C1 segment of cervical spinal cord (tissue), 14 donors: ENCODE results near the gene ZNF750.

Experiments used
- DNase-seq, 14 donors: peaks; one replicate each; lab custom pipeline; 2025; lab: John Stamatoyannopoulos, UW

ZNF750 gene

DNA sequence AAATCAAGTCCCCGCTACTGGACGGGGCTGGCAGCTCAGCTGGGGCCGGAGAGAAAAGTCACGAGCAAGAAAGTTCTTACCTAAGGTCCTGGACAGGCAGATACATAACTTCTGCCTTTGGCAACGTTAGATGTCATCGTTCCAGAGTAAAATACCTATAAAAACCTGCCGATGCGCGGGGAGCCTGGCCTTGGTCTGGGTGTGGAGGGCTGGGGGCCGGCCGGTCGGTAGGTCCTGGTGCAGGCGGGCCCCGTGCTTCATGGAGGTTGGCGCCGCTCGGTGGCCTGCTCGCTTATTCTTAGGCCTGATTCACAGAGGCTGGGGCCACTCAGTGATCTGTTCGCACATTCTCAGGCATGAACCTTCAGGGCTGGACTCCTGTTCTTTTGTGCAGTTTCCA is 33.7 kb upstream of the ZNF750 start:
- no peak for DNase-seq

DNA sequence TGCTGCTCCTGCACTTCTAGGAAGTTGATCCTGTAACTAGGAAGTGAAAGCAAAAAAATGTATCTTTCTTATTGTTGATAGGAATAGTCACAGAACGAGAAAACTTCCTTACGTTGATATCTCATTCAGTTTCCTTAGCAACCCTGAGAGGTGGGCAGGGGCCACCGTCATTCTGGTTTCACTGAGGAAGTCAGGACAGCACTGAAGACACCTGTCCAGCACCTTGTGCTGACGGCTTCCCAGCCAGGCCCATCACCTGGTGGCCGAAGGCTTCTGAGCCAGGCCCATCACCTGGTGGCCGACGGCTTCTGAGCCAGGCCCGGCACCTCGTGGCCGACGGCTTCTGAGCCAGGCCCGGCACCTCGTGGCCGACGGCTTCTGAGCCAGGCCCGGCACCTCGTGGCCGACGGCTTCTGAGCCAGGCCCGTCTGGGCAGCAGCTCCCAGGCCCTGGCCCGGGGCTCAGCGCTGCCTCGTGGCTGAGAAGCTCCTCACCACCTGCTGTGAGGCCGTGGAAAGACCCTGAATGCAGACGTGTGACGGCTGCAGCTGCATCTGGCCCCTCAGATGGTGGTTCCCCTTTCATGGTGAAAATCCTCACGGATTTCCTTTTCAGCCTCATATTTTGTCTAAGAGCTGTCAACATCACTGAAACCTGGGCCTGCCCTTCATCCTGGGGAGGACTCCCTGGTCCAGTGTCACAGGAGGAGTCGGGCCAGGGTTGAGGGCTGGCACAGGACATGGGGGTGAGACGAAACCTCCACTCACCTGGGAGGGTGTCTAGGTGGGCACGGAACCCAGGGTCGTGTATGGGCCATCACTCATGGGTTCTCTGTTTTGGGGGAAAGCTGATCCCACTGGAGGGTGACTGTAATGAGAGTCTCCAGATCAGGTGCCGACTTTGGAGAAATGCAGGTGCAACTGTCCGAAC is 33.0 kb upstream of the ZNF750 start:
- no peak for DNase-seq

DNA sequence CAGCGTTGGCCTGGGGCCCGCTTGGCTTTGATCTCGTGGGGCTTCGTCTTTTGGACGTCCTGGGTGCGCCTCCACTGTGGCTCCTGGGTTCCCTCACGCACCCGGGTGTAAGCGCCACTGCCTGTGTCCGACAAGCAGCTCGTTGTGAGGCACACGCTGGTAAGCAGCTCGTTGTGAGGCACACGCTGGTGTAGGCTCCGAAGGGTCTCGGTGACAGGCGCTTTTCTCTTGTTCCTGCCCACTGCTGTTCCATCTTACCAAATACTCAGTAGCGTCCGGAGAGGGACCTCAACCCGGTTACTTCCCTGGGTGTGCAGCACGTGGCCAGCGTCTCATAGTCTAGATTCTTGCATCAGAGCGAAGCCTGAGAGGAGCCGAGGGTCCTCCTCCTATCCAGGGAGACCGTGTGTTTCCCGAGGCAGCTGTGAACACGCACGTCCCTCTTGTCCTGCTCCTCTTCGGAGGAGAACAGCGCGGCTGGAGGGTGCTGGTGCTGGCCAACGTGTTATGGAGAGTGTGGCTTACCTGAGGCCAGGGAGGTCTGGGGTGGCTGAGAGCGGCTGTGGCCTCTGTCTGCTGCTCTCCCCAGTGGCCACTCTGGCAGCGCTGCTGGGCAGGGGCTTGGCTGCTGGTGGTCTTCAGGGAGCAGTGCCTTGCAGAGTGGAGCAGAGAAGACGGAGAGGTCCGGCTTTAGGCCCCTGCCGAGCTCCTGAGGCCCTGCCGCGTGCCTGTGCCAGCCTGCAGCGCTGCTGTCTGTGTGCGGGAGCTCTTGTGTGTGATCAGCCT is 32.1 kb upstream of the ZNF750 start:
- DNase-seq = no peak

DNA sequence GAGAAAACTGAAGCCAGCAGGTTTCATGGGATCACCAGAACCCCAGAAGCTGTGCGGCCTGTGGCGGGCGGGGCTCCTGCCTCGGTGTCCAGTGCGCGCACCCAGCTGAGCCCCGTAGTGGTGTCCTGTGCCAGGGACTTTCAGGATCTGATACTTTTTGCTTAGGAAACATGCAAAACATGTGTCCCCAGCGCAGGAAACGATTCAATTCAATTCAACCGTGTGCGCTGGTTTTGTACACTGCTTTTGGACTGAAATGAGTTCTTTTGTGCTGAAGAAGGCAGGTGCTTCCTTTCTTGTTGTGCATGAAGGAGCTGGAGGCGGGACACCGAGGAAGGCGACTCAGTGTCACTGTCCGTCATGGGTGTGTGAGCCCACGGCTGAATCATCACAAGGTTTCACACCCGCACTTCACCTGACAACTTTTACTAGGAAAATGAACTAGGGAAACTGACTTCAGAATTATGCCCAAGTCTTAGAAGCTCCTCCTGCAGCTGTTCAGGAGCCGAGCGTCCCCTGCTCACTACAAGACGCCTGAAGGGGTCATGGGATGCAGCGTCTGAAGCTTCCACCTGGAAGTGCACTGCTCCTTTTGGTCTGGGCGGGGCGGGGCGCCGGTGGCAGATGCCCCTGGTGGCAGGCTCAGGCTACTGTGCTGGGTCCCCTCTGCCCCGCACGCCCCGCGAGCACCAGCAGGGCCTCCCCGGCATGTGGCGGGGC is 31.4 kb upstream of the ZNF750 start:
- no peak for DNase-seq

DNA sequence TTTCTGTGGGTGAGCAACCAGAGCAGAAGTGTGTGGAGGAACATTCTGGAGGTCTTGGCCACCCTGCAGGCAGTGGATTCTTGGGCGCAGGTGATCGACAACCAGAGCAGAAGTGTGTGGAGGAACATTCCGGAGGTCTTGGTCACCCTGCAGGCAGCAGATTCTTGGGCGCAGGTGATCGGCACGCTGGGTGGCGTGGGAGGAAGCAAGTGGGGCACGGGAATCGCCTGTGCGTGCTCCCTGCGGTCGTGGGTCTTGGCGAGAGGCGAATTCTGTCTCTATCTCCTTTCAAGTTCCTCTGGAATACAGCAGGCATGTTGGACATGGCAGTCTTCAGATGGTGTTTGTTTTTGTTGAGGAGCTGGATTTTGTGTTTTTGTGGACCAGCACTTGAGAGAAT is 30.7 kb upstream of the ZNF750 start:
- DNase-seq = no peak

DNA sequence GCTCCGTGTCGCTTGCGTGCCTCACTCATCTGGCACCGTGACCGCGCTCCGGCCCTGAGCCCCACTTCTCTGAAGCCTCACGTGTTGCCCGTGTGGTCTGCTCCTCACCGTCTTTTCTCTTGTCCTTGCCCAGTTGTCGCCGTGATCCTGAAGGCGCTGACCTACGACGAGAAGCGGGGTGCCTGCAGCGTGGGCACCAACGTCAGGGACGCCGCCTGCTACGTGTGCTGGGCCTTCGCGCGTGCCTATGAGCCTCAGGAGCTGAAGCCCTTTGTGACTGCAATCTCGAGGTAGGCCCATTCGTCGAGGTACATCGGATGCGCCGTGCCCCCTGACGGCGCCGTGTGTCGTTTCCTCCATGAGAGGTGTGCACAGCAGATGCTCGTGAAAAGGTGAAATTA is 30.3 kb upstream of the ZNF750 start:
- no peak for DNase-seq

DNA sequence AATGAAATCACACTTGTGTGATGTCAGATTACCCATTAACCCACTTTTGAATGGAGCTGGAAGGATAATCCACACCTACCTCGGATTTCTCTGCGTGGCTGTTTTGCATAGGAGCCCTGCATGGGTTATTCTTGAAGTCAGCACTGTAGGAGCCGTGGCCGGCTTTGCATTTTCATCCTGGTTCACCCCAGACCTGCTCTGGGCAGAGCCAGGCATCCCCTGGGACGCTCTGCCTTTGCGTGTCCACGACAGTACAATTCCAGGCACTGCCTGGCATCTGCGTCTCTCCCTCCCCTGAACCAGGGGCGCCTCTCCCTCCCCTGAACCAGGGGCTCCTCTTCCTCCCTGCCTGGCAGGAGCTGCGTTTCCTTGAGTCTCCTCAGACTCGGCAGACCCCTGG is 29.7 kb upstream of the ZNF750 start:
- no peak for DNase-seq

- no peak for DNase-seq
Observed at GRCh38 chr17:82868715-82869131, 28.9 kb upstream of the ZNF750 start.

- no peak for DNase-seq
Observed at GRCh38 chr17:82867763-82868325, 28.0 kb upstream of the ZNF750 start.

DNA sequence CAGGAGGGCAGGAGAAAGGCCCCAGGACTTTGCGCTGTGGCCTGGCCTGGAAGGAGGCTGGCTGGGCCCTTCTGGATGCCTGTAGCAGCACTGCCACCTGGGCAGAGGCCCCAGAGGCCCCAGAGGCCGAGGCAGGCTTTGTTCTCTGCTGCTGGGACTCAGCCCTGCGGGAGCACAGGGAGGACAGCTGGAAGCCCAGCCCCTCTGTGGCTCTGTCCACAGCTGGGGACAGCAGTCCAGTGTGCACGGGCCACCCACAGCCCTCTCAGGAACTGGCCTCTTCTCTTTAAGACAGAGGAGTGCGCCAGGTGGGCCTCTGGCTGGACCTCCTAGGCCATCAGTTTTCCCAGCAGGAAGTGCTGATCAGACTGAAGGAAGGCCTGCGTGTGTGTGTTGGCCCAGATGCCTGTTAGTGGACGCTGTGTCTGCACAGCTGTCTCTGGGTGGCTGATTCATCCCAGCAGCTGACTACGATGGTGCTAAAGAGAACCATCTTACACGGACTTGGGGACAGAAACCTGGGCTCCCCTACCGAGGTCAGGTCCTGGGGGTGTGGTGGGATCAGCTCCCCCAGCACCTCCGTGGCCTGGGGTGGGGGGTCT is 26.9 kb upstream of the ZNF750 start:
- DNase-seq = peak in 1 of 14 donors; percentile 42

GRCh38 chr17:82865774-82866395 is 26.1 kb upstream of the ZNF750 start:
- DNase-seq = no peak

GRCh38 chr17:82865274-82865673 is 25.5 kb upstream of the ZNF750 start:
- DNase-seq = no peak

DNA sequence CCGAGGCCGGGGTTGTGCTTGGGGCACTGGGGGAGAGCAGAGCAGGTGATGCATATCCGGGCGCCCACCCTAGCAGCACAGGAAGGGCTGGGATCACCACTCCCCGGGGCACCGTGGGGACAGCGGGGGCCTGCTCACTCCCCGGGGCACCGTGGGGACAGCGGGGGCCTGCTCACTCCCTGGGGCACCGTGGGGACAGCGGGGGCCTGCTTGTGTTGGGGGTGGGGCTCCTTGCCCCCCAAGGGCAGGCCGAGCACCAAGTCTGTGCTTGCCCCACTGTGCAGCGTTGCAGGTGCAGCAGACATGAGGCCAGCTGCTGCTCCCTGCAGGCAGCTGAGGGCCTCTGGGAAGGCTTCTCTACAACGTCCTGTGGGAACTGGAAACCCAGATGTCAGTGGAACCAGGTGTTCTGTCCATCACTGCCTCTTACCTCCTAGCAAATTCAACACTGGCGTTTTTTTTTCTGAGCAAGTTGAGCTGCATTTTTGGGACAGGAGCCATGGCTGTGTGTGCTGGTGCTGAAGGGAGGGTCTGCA is 25.0 kb upstream of the ZNF750 start:
- no peak for DNase-seq

DNA sequence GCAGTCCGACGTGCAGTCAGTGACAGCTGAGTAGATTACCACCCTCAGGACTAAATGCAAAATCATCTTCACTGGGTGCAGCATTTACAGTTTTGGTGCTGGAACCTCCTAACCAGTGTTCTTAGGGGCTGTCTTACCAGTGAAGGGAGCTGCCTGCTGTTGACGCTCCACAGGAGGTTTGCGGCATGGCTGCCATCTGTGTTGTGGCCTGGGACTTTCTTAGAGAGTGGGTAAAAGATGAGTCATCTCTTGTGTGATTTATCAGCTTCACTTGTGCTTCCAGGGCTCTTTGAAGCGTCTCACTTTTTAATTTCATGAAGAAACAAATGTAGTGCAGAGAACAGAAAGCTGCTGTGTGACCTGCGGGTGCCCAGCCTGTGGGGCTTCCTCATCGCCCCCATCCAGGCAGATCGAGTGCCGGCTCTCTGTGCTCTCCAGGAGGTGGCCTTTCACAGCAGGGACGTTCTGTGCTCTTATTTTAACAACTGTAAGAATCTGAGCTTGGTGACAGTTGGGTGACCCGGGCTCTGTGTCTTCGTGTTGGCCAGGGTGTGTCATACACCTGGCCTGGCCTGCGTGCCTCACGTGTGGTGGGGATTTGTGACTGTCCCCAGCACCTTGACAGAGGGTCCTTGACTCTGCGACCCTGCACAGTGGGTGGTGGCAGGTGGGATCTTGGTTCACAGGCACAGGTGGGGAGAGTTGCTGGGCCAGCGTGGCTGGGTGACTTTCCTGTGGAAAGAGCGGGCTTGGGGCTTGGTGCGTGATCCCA is 24.3 kb upstream of the ZNF750 start:
- no peak for DNase-seq

GRCh38 chr17:82863383-82863940 is 23.6 kb upstream of the ZNF750 start:
- DNase-seq = no peak

GRCh38 chr17:82862737-82863382 is 23.0 kb upstream of the ZNF750 start:
- DNase-seq = no peak

GRCh38 chr17:82862191-82862590 is 22.4 kb upstream of the ZNF750 start:
- DNase-seq = no peak

- no peak for DNase-seq
Observed at GRCh38 chr17:82861393-82861775, 21.6 kb upstream of the ZNF750 start.
